HepG2 (cell line): ENCODE results near the gene SERINC2. TPM values are rescaled to one million over a fixed set of nuclear protein-coding genes. Genes with fewer than 3 reads are reported as not detected.

Experiments used
- ATAC-seq: fragments of 200-7000 bp; cut with Tn5 transposase; 3 replicates; pipeline ENCODE4 v1.9.1; 2020; ENCODE audit warnings: mild to moderate bottlenecking, moderate library complexity
- BruUV-seq: library from RNA; stranded (reverse); fragments of 400-500 nt; replicated peaks from 2 replicates; lab custom pipeline; 2021; lab: Mats Ljungman, UMichigan
- CTCF ChIA-PET: fragments of 300-600 bp; formaldehyde crosslinking; extraction: SDS; loops from one replicate; lab custom pipeline; 2021; ENCODE audit warnings: low total read pairs, inconsistent platforms, low intra/inter-chr PET ratio; lab: Yijun Ruan, JAX
- POLR2A ChIA-PET: fragments of 350-600 bp; sonication (Branson Sonifier 250); formaldehyde crosslinking; loops from one replicate; lab custom pipeline; 2020; ENCODE audit warnings: antibody characterized with exemption, inconsistent platforms; lab: Yijun Ruan, JAX
- DNase-seq: peaks from one replicate; pipeline ENCODE4 v3.0.0-alpha.2; 2015; ENCODE audit warnings: low spot score
- FAIRE-seq: peaks from 3 replicates; lab custom pipeline; 2011; peaks lifted over from hg19 to GRCh38; lab: Jason Lieb, UNC
- H2AFZ ChIP-seq: one replicate; pipeline ENCODE4 v1.6.1; 2011; ENCODE audit warnings: low read length, inconsistent platforms
- H3K27ac ChIP-seq: fragments of 300-600 bp; 3 replicates; pipeline ENCODE4 v1.8.0; 2011; ENCODE audit warnings: mixed run types, mild to moderate bottlenecking, mixed read lengths, low read length, inconsistent platforms; ENCODE audit not compliant: insufficient read depth; ENCODE audit errors: extremely low read length
- H3K27me3 ChIP-seq, 2 experiments: fragments of 200-600 bp in 1 of 2; 2 replicates in 1 of 2; 3 replicates in 1 of 2; pipeline versions ENCODE4 v1.6.0 to v1.8.0; 2011; ENCODE audit warnings: low read length in 2 of 2, mild to moderate bottlenecking in 2 of 2, moderate library complexity in 2 of 2, inconsistent platforms in 1 of 2; ENCODE audit not compliant: insufficient read depth in 2 of 2, control insufficient read depth in 1 of 2
- H3K36me3 ChIP-seq, 2 experiments: fragments of 200-600 bp in 1 of 2; replicated peaks in 1 of 2; 2 replicates in 1 of 2; 3 replicates in 1 of 2; pipeline versions ENCODE4 v1.5.1 to v1.8.0; 2011; ENCODE audit warnings: low read length in 2 of 2, inconsistent platforms in 1 of 2; ENCODE audit not compliant: insufficient read depth in 2 of 2, control insufficient read depth in 1 of 2
- H3K4me1 ChIP-seq: 2 replicates; pipeline ENCODE4 v1.5.1; 2012; ENCODE audit warnings: low read length, inconsistent platforms; ENCODE audit not compliant: insufficient read depth
- H3K4me2 ChIP-seq: 2 replicates; pipeline ENCODE4 v1.6.0; 2011; ENCODE audit warnings: low read depth, low read length, inconsistent platforms
- H3K4me3 ChIP-seq, 3 experiments: fragments of 200-600 bp in 1 of 3; sonication (generic), shearing (Covaris generic) in 1 of 3; replicated peaks in 1 of 3; 2 replicates each; pipeline ENCODE4 v1.5.1; 2011 to 2016; ENCODE audit warnings: low read length in 3 of 3, inconsistent platforms in 2 of 3, low read depth in 2 of 3, mild to moderate bottlenecking in 2 of 3, control low read depth in 1 of 3, mixed read lengths in 1 of 3; ENCODE audit not compliant: insufficient read depth in 1 of 3
- H3K79me2 ChIP-seq: one replicate; pipeline ENCODE4 v1.6.1; 2011; ENCODE audit warnings: low read length, inconsistent platforms; ENCODE audit not compliant: insufficient read depth
- H3K9ac ChIP-seq: 2 replicates; pipeline ENCODE4 v1.6.0; 2011; ENCODE audit warnings: mild to moderate bottlenecking, low read depth, low read length, inconsistent platforms; ENCODE audit not compliant: insufficient read depth
- H3K9me3 ChIP-seq: 2 replicates; pipeline ENCODE4 v1.5.1; 2012; ENCODE audit warnings: mild to moderate bottlenecking, low read length
- H4K20me1 ChIP-seq: 2 replicates; pipeline ENCODE4 v1.6.0; 2011; ENCODE audit warnings: inconsistent platforms, mild to moderate bottlenecking, low read length, moderate library complexity; ENCODE audit not compliant: insufficient read depth
- AGO2 ChIP-seq: fragments of 200-400 bp; formaldehyde crosslinking; optimal IDR thresholded peaks from 2 replicates; pipeline ENCODE3; 2017; ENCODE audit warnings: mild to moderate bottlenecking, low read depth, low read length, moderate library complexity
- JARID2 ChIP-seq: sonication (generic); formaldehyde crosslinking; IDR thresholded peaks from 2 replicates; pipeline ENCODE4 v1.8.1; 2023; ENCODE audit warnings: missing genetic modification reagents, inconsistent platforms; ENCODE audit not compliant: insufficient replicate concordance
- JUN ChIP-seq: sonication (generic); formaldehyde crosslinking; IDR thresholded peaks from 2 replicates; pipeline ENCODE4 v1.4.0; 2020; ENCODE audit warnings: mild to moderate bottlenecking, missing genetic modification reagents
- NFYC ChIP-seq: IDR thresholded peaks from 2 replicates; pipeline ENCODE4 v1.6.1; 2016; ENCODE audit warnings: missing genetic modification reagents, missing compliant biosample characterization
- POLR2G ChIP-seq: fragments of 200-400 bp; formaldehyde crosslinking; IDR thresholded peaks from 2 replicates; pipeline ENCODE4 v1.6.1; 2018; ENCODE audit warnings: mild to moderate bottlenecking, low read depth, low read length, moderate library complexity
- ZFX ChIP-seq: sonication (generic); formaldehyde crosslinking; IDR thresholded peaks from 2 replicates; pipeline ENCODE4 v1.4.0; 2020; ENCODE audit warnings: mild to moderate bottlenecking, low read depth, missing genetic modification reagents, moderate library complexity
- ZNF83 ChIP-seq: sonication (generic); formaldehyde crosslinking; IDR thresholded peaks from 2 replicates; pipeline ENCODE4 v1.4.0; 2020; ENCODE audit warnings: missing genetic modification reagents, mild to moderate bottlenecking, borderline replicate concordance
- WGBS: methylation state at CpG from one replicate; pipeline ENCODE4 v1.1.6; 2017; ENCODE audit warnings: low lambda C conversion rate; 5-methylcytosine and 5-hydroxymethylcytosine counted together
- in situ Hi-C: cut with HindIII; loops from 2 replicates; pipeline ENCODE4 v1.10.0; 2017; ENCODE audit warnings: low pct_unique_long_range_greater_than_20kb; ENCODE audit not compliant: extremely low pct_ligation_motif_present
- intact Hi-C: fragments of 100-400 bp; cut with micrococcal nuclease; formaldehyde crosslinking; loops from one replicate; pipeline ENCODE4 v1.10.0; 2022; ENCODE audit not compliant: unreplicated experiment
- polyA plus RNA-seq, 8 experiments: library from polyadenylated mRNA; depleted of rRNA in 3 of 8; stranded (reverse) in 7 of 8; unstranded in 1 of 8; fragments of >200 nt; fragmentation: Illumina TruSeq in 4 of 8; extraction: Trizol in 4 of 8; gene quantifications; 2 replicates each; pipeline versions ENCODE4 v1.2.1 to v1.2.3, GENCODE V29; 2011 to 2016; ENCODE audit warnings: low read depth in 4 of 8, missing spikeins in 1 of 8, mixed read lengths in 1 of 8; ENCODE audit not compliant: insufficient read depth in 1 of 8
- total RNA-seq, 5 experiments: library from RNA; depleted of rRNA; stranded (reverse); fragments of >200 nt; fragmentation: Illumina TruSeq; extraction: Trizol; gene quantifications; 2 replicates each; pipeline ENCODE4 v1.2.3, GENCODE V29; 2016; ENCODE audit warnings: low read depth in 1 of 5
- TF ChIP-seq, protein P1 (sequence below): sonication (generic); formaldehyde crosslinking; IDR thresholded peaks from 2 replicates; pipeline ENCODE4 v1.4.0; 2020; ENCODE audit warnings: mild to moderate bottlenecking, missing genetic modification reagents
- TF ChIP-seq, protein P2 (sequence below): sonication (generic); formaldehyde crosslinking; IDR thresholded peaks from 2 replicates; pipeline ENCODE4 v1.8.1; 2023; ENCODE audit warnings: mild to moderate bottlenecking, missing genetic modification reagents
- TF ChIP-seq, protein P3 (sequence below): sonication (generic); formaldehyde crosslinking; IDR thresholded peaks from 2 replicates; pipeline ENCODE4 v1.9.0; 2022; ENCODE audit warnings: missing genetic modification reagents, mild to moderate bottlenecking, borderline replicate concordance

The SERINC2 gene
- total and polyA plus RNA-seq, 2 of the 13 experiments (the other 11 are each of a cell fraction or from before 2014, with no cell fraction given), result 4.8 to 126 TPM

DNA sequence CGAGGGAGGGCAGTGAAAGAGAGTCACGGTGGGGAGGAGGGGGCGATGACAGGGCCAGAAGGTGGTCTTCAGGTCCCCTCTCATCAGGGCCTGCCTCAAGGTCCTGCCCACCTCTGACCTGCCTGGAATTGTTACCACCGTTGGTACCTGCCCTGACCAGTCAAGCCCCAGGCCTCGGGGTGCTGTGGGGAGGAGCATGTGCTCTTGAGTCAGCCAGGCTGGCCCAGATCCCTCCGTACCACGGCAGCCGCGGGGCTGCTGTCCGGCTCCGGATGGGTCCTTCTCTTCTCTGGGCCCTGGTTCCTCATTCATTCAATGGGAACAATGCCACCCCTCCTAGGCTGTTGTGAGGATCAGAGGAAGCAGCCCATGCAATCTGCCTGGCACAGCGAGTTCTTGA lies 22.0 kb downstream of the SERINC2 start (continued):
- TF ChIP-seq, protein P1, sequence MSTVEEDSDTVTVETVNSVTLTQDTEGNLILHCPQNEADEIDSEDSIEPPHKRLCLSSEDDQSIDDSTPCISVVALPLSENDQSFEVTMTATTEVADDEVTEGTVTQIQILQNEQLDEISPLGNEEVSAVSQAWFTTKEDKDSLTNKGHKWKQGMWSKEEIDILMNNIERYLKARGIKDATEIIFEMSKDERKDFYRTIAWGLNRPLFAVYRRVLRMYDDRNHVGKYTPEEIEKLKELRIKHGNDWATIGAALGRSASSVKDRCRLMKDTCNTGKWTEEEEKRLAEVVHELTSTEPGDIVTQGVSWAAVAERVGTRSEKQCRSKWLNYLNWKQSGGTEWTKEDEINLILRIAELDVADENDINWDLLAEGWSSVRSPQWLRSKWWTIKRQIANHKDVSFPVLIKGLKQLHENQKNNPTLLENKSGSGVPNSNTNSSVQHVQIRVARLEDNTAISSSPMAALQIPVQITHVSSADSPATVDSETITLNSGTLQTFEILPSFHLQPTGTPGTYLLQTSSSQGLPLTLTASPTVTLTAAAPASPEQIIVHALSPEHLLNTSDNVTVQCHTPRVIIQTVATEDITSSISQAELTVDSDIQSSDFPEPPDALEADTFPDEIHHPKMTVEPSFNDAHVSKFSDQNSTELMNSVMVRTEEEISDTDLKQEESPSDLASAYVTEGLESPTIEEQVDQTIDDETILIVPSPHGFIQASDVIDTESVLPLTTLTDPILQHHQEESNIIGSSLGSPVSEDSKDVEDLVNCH, result no peak
- TF ChIP-seq, protein P2, sequence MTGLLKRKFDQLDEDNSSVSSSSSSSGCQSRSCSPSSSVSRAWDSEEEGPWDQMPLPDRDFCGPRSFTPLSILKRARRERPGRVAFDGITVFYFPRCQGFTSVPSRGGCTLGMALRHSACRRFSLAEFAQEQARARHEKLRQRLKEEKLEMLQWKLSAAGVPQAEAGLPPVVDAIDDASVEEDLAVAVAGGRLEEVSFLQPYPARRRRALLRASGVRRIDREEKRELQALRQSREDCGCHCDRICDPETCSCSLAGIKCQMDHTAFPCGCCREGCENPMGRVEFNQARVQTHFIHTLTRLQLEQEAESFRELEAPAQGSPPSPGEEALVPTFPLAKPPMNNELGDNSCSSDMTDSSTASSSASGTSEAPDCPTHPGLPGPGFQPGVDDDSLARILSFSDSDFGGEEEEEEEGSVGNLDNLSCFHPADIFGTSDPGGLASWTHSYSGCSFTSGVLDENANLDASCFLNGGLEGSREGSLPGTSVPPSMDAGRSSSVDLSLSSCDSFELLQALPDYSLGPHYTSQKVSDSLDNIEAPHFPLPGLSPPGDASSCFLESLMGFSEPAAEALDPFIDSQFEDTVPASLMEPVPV (CRISPR knock-in tag), result peak; percentile 59; the same call in 1 of the 2 replicates
- TF ChIP-seq AGO2, result peak; percentile 26
- TF ChIP-seq JUN (CRISPR knock-in tag), result no peak
- TF ChIP-seq NFYC (CRISPR knock-in tag), result no peak
- TF ChIP-seq ZNF83 (CRISPR knock-in tag), result 0 out of 2 replicates have a peak, but pooled peaks have one; percentile 28
- TF ChIP-seq, all 625 proteins: peak for 13

DNA sequence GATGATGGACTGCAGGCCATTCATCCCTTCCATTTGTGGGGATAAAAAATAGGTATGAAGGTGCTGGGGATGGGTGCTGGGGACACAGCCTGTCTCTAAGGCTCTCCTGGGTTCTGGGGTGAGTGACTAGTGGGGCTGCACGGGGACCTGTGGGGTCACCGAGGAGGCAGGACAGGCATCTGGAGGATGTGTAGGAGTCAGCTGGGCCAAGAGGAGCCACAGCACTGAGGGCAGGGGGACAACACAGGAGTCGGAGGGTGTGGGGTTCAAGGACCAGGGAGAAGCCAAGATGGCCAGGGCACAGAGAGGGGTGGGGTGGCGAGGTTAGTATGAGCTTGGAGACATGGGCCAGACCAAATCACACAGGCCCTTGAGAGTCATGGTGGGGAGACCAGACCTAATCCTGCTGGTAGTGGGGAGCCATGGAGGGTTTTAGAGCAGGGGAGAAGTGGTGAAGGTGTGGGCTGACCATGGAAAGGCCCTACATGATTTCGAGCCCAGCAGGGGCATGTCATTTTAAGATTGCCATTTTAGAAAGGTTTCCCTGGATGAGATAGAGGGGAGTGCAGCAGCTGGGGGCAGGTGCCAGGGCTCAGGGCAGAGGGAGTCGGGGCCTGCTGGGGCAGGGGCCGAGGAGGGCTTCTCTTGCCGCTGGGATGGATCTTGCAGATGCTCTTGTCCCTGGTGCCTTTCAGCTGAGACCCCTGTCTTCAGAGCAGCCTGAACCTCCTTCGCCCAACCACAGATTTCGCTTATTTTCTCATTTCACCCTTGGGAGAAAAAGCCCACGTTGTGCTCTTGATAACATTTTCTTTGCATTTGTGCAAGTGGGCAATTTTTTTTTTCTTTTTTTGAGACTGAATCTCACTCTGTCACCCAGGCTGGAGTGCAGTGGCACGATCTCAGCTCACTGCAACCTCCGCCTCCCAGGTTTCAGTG lies 22.7 kb downstream of the SERINC2 start:
- CTCF ChIA-PET, result no interaction called here
- Histone ChIP-seq H3K9ac (no peak overlapping the region), H3K27ac (peak overlapping the region; percentile 76), H3K4me1 (peaks cover 87% of the 10 kb centered on the region), H3K4me2 (no peak overlapping the region), H3K9me3 (no peaks in the 10 kb centered on the region), H3K4me3 (no peak overlapping the region), H3K27me3 (no peaks in the 10 kb centered on the region), H3K79me2 (no peaks in the 10 kb centered on the region), H4K20me1 (no peaks in the 10 kb centered on the region), H3K36me3 (peaks cover 0 to 8% of the 10 kb centered on the region in 2 experiments; a peak in 1 of 5 replicates), H2AFZ (no peak overlapping the region)
- no peak for FAIRE-seq
- BruUV-seq, result no TSS peak
- no peak for DNase-seq
- in situ Hi-C loops, result no loop called here
- POLR2A ChIA-PET, result no interaction called here
- no peak for ATAC-seq
- 97% methylated on average over 10 of the region's 13 CpGs for WGBS
- intact Hi-C loops, result no loop called here
- TF ChIP-seq POLR2G (peak; percentile 31; the same call in 1 of the 2 replicates), JARID2 (CRISPR knock-in tag) (no peak), ZFX (CRISPR knock-in tag) (peak; percentile 34; the same call in 1 of the 2 replicates)
- TF ChIP-seq, protein P3, sequence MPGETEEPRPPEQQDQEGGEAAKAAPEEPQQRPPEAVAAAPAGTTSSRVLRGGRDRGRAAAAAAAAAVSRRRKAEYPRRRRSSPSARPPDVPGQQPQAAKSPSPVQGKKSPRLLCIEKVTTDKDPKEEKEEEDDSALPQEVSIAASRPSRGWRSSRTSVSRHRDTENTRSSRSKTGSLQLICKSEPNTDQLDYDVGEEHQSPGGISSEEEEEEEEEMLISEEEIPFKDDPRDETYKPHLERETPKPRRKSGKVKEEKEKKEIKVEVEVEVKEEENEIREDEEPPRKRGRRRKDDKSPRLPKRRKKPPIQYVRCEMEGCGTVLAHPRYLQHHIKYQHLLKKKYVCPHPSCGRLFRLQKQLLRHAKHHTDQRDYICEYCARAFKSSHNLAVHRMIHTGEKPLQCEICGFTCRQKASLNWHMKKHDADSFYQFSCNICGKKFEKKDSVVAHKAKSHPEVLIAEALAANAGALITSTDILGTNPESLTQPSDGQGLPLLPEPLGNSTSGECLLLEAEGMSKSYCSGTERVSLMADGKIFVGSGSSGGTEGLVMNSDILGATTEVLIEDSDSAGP (CRISPR knock-in tag), result 0 out of 2 replicates have a peak, but pooled peaks have one; percentile 8
